Activated CD4-positive, alpha-beta memory T cell treated with anti-CD3 and anti-CD28 coated beads for 36 hours (primary cell): Measurements from ENCODE around the gene CDK14. TPM values are rescaled to one million over a fixed set of nuclear protein-coding genes. Genes with fewer than 3 reads are reported as not detected.

Experiments
- CTCF ChIA-PET: fragments of 350-600 bp; sonication (Branson Sonifier 250); formaldehyde crosslinking; loops from one replicate; lab custom pipeline; 2021; ENCODE audit warnings: antibody characterized with exemption, inconsistent platforms; lab: Charles Lee
- POLR2A ChIA-PET: fragments of 350-600 bp; sonication (Branson Sonifier 250); formaldehyde crosslinking; loops from one replicate; lab custom pipeline; 2021; ENCODE audit warnings: antibody characterized with exemption; lab: Charles Lee
- DNase-seq: peaks from one replicate; pipeline ENCODE4 v3.0.0-alpha.2; 2020
- H3K27ac Mint-ChIP-seq: one replicate; pipeline ENCODE4 v1.8.0; 2021; ENCODE audit warnings: mixed read lengths
- H3K27me3 Mint-ChIP-seq: one replicate; pipeline ENCODE4 v1.8.0; 2021; ENCODE audit warnings: mixed read lengths
- H3K36me3 Mint-ChIP-seq: one replicate; pipeline ENCODE4 v1.8.0; 2021; ENCODE audit warnings: mixed read lengths
- H3K4me1 Mint-ChIP-seq: one replicate; pipeline ENCODE4 v1.8.0; 2021; ENCODE audit warnings: low read depth, mixed read lengths
- H3K4me3 Mint-ChIP-seq: one replicate; pipeline ENCODE4 v1.8.0; 2021; ENCODE audit warnings: mild to moderate bottlenecking, mixed read lengths
- H3K9me3 Mint-ChIP-seq: one replicate; pipeline ENCODE4 v1.8.0; 2021; ENCODE audit warnings: mixed read lengths
- intact Hi-C: fragments of 100-400 bp; cut with micrococcal nuclease; formaldehyde crosslinking; loops from one replicate; pipeline ENCODE4 v1.15.1; 2023
- total RNA-seq, 2 experiments: library from RNA; stranded (reverse); gene quantifications; one replicate each; pipeline ENCODE4 v1.2.3, GENCODE V29; 2021

CDK14 gene
- total RNA-seq, 2 experiments from 2014 or later = not detected

GRCh38 chr7:90580051-90580450 lies 16.1 kb upstream of the CDK14 start:
- no peak overlapping the region for H3K4me3 Mint-ChIP-seq
- no peaks in the 10 kb centered on the region for H3K36me3 Mint-ChIP-seq
- H3K27me3 Mint-ChIP-seq = no peaks in the 10 kb centered on the region
- H3K4me1 Mint-ChIP-seq = no peaks in the 10 kb centered on the region
- no peaks in the 10 kb centered on the region for H3K9me3 Mint-ChIP-seq
- POLR2A ChIA-PET = no interaction called here
- no peak for DNase-seq
- H3K27ac Mint-ChIP-seq = no peak overlapping the region
- intact Hi-C loops = no loop called here
- CTCF ChIA-PET = no interaction called here

GRCh38 chr7:90582164-90582563 lies 14.0 kb upstream of the CDK14 start:
- Mint-ChIP-seq H3K4me3 (no peak overlapping the region), H3K4me1 (no peaks in the 10 kb centered on the region), H3K9me3 (no peaks in the 10 kb centered on the region), H3K27ac (no peak overlapping the region), H3K36me3 (no peaks in the 10 kb centered on the region), H3K27me3 (no peaks in the 10 kb centered on the region)
- DNase-seq = no peak
- ChIA-PET POLR2A (no interaction called here), CTCF (no interaction called here)
- intact Hi-C loops = no loop called here

DNA sequence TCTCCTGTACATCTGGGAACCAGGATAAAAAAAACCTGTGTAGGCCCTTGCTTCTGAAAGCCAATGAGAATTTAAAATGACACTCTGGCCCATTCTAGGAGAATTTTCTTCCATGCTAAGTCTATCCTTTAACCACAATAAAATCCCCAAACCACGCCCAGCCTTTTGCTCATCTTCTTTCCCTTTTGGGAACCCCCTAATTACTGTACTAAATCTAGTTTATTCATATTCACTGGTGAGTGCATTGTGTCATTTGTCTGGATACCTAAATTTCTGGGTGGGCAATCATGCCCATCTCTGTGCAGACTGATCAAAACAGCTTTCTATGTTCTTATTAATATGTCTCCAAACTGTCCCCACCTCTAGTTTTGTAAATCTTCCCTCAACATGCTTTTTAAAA lies 11.7 kb upstream of the CDK14 start:
- intact Hi-C loops = no loop called here
- CTCF ChIA-PET = no interaction called here
- no peaks in the 10 kb centered on the region for H3K36me3 Mint-ChIP-seq
- no peaks in the 10 kb centered on the region for H3K27me3 Mint-ChIP-seq
- H3K4me3 Mint-ChIP-seq = no peak overlapping the region
- H3K9me3 Mint-ChIP-seq = no peaks in the 10 kb centered on the region
- no peak for DNase-seq
- no peaks in the 10 kb centered on the region for H3K4me1 Mint-ChIP-seq
- POLR2A ChIA-PET = no interaction called here
- H3K27ac Mint-ChIP-seq = no peak overlapping the region

- H3K27ac Mint-ChIP-seq = no peak overlapping the region
Observed at GRCh38 chr7:90586091-90586490, 10.0 kb upstream of the CDK14 start.

GRCh38 chr7:90587766-90588165 lies 8.4 kb upstream of the CDK14 start:
- Mint-ChIP-seq H3K9me3 (no peaks in the 10 kb centered on the region), H3K27ac (no peak overlapping the region), H3K4me1 (no peaks in the 10 kb centered on the region), H3K27me3 (no peaks in the 10 kb centered on the region), H3K4me3 (no peak overlapping the region), H3K36me3 (no peaks in the 10 kb centered on the region)
- ChIA-PET CTCF (no interaction called here), POLR2A (no interaction called here)
- no peak for DNase-seq
- intact Hi-C loops = no loop called here

More at GRCh38 chr7:90586091-90586490, 10.0 kb upstream of the CDK14 start:
- no peak for DNase-seq
- Mint-ChIP-seq H3K27me3 (no peaks in the 10 kb centered on the region), H3K4me1 (no peaks in the 10 kb centered on the region), H3K4me3 (no peak overlapping the region), H3K9me3 (no peaks in the 10 kb centered on the region), H3K36me3 (no peaks in the 10 kb centered on the region)
- ChIA-PET POLR2A (no interaction called here), CTCF (no interaction called here)
- intact Hi-C loops = no loop called here

- no peaks in the 10 kb centered on the region for H3K36me3 Mint-ChIP-seq
- no peak for DNase-seq
- ChIA-PET POLR2A (no interaction called here), CTCF (no interaction called here)
- intact Hi-C loops = no loop called here
- H3K27me3 Mint-ChIP-seq = peaks cover 19% of the 10 kb centered on the region
- H3K9me3 Mint-ChIP-seq = no peaks in the 10 kb centered on the region
- peaks cover 10% of the 10 kb centered on the region for H3K4me1 Mint-ChIP-seq
- no peak overlapping the region for H3K4me3 Mint-ChIP-seq
- no peak overlapping the region for H3K27ac Mint-ChIP-seq
Observed at GRCh38 chr7:90592033-90592432, 4.1 kb upstream of the CDK14 start.

DNA sequence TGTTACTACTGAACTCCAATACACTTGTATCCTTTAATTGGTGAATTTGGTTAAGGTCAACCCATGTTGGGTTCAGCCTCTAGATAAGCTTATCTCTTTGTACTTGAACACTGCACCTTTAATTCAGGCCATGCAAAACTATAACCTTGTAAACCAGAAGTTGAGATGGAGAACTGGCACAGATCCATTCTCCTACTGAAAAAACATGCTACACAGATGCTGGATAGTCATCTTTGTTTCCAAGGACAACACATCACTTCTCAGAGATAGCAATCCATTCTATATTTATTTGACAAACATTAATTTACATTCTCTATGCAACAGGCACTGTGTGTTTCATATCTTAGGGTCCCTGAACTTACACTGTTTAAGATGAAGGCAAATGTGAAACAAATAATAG lies 2.9 kb upstream of the CDK14 start:
- DNase-seq = no peak
- no peak overlapping the region for H3K4me3 Mint-ChIP-seq
- H3K27me3 Mint-ChIP-seq = peaks cover 30% of the 10 kb centered on the region
- no peak overlapping the region for H3K27ac Mint-ChIP-seq
- H3K9me3 Mint-ChIP-seq = no peaks in the 10 kb centered on the region
- no peaks in the 10 kb centered on the region for H3K36me3 Mint-ChIP-seq
- ChIA-PET POLR2A (no interaction called here), CTCF (no interaction called here)
- peaks cover 15% of the 10 kb centered on the region for H3K4me1 Mint-ChIP-seq
- intact Hi-C loops = no loop called here

GRCh38 chr7:90594751-90595317 lies 1.3 kb upstream of the CDK14 start:
- Mint-ChIP-seq H3K27me3 (peaks cover 38% of the 10 kb centered on the region), H3K4me3 (peak overlapping the region; percentile 16), H3K36me3 (no peaks in the 10 kb centered on the region), H3K27ac (no peak overlapping the region), H3K4me1 (peaks cover 15% of the 10 kb centered on the region), H3K9me3 (no peaks in the 10 kb centered on the region)
- no peak for DNase-seq
- ChIA-PET POLR2A (no interaction called here), CTCF (interaction anchor here (1.1 kb wide), 1 partner anchor 140 kb away, joined by 3 read pairs; no protein-coding TSS in a partner anchor)
- intact Hi-C loops = no loop called here

GRCh38 chr7:90595342-90595800 lies 750 bp upstream of the CDK14 start:
- ChIA-PET POLR2A (no interaction called here), CTCF (interaction anchor here (1.1 kb wide), 1 partner anchor 140 kb away, joined by 3 read pairs; no protein-coding TSS in a partner anchor)
- Mint-ChIP-seq H3K27ac (no peak overlapping the region), H3K4me3 (peak overlapping the region; percentile 58), H3K9me3 (no peaks in the 10 kb centered on the region), H3K27me3 (peaks cover 41% of the 10 kb centered on the region), H3K4me1 (peaks cover 15% of the 10 kb centered on the region), H3K36me3 (no peaks in the 10 kb centered on the region)
- intact Hi-C loops = no loop called here
- no peak for DNase-seq

GRCh38 chr7:90596671-90597562 lies 796 bp downstream of the CDK14 start:
- ChIA-PET CTCF (interaction anchor here (1.1 kb wide), 1 partner anchor 15 kb away, joined by 3 read pairs; no protein-coding TSS in a partner anchor), POLR2A (no interaction called here)
- DNase-seq = no peak
- Mint-ChIP-seq H3K4me3 (peak overlapping the region; percentile 70), H3K36me3 (no peaks in the 10 kb centered on the region), H3K9me3 (no peaks in the 10 kb centered on the region), H3K27ac (no peak overlapping the region), H3K27me3 (peaks cover 51% of the 10 kb centered on the region), H3K4me1 (peaks cover 15% of the 10 kb centered on the region)
- intact Hi-C loops = loop anchor here (1.0 kb wide), 1 partner anchor 16 kb away; no protein-coding TSS in a partner anchor

- intact Hi-C loops = no loop called here
- H3K4me3 Mint-ChIP-seq = no peak overlapping the region
- CTCF ChIA-PET = no interaction called here
Observed at GRCh38 chr7:90597563-90598253, 1.6 kb downstream of the CDK14 start.

DNA sequence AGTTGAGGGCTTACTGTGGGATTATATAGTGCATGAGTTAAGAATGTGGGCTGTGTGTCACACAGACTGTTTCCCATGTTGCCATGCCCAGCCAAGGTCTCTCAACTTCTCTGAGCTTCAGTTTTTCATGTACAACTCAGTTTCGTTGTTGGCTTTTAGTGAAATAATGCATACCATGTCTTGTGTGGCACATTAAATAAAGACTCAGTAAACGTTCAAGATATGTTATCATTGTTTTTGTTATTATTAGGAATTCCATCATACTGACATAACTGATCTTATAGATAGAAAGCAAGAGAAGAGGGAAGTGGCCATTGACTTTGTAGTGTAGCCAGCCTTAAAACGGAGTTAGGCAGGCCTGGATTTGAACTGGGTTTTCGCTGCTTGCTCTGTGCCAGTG lies 2.9 kb downstream of the CDK14 start:
- peaks cover 15% of the 10 kb centered on the region for H3K4me1 Mint-ChIP-seq
- H3K27me3 Mint-ChIP-seq = peaks cover 50% of the 10 kb centered on the region
- H3K36me3 Mint-ChIP-seq = no peaks in the 10 kb centered on the region
- no peaks in the 10 kb centered on the region for H3K9me3 Mint-ChIP-seq
- ChIA-PET CTCF (no interaction called here), POLR2A (no interaction called here)
- intact Hi-C loops = no loop called here
- no peak overlapping the region for H3K27ac Mint-ChIP-seq
- no peak for DNase-seq
- H3K4me3 Mint-ChIP-seq = no peak overlapping the region

More at GRCh38 chr7:90597563-90598253, 1.6 kb downstream of the CDK14 start:
- no peaks in the 10 kb centered on the region for H3K9me3 Mint-ChIP-seq
- H3K4me1 Mint-ChIP-seq = peaks cover 15% of the 10 kb centered on the region
- H3K36me3 Mint-ChIP-seq = no peaks in the 10 kb centered on the region
- peaks cover 52% of the 10 kb centered on the region for H3K27me3 Mint-ChIP-seq
- POLR2A ChIA-PET = no interaction called here
- DNase-seq = no peak
- no peak overlapping the region for H3K27ac Mint-ChIP-seq
